Stimulated activated naive B cell treated with anti-CD40 and anti-IgM and Interleukin-4, amounts not matched to agents 10 μg/mL and 1 μg/mL and 100 μg/mL, for 72 hours (primary cell): Measurements from ENCODE around the gene NDUFAF8.

ENCODE experiments used
- ATAC-seq, 2 donors: fragments of 150-1000 bp; cut with Tn5 transposase; replicated peaks; 2 replicates each; pipeline ENCODE4 v1.10.0; 2021; ENCODE audit warnings: moderate library complexity in 1 of 2
- DNase-seq: peaks from one replicate; pipeline ENCODE4 v3.0.0; 2021
- H3K27ac Mint-ChIP-seq: one replicate; pipeline ENCODE4 v1.8.0; 2022; ENCODE audit warnings: mild to moderate bottlenecking, mixed read lengths
- H3K27me3 Mint-ChIP-seq, 2 donors: one replicate each; pipeline ENCODE4 v1.8.0; 2022; ENCODE audit warnings: mixed read lengths in 2 of 2
- H3K36me3 Mint-ChIP-seq, 2 donors: one replicate each; pipeline ENCODE4 v1.8.0; 2022; ENCODE audit warnings: mixed read lengths in 2 of 2, mild to moderate bottlenecking in 1 of 2
- H3K4me1 Mint-ChIP-seq, 2 donors: one replicate each; pipeline ENCODE4 v1.8.0; 2022; ENCODE audit warnings: mixed read lengths in 2 of 2, mild to moderate bottlenecking in 1 of 2
- H3K4me3 Mint-ChIP-seq, 2 donors: one replicate each; pipeline ENCODE4 v1.8.0; 2022; ENCODE audit warnings: mild to moderate bottlenecking in 2 of 2, mixed read lengths in 2 of 2, moderate library complexity in 1 of 2
- H3K9me3 Mint-ChIP-seq, 2 donors: one replicate each; pipeline ENCODE4 v1.8.0; 2022; ENCODE audit warnings: mixed read lengths in 2 of 2, mild to moderate bottlenecking in 1 of 2

NDUFAF8 gene

DNA sequence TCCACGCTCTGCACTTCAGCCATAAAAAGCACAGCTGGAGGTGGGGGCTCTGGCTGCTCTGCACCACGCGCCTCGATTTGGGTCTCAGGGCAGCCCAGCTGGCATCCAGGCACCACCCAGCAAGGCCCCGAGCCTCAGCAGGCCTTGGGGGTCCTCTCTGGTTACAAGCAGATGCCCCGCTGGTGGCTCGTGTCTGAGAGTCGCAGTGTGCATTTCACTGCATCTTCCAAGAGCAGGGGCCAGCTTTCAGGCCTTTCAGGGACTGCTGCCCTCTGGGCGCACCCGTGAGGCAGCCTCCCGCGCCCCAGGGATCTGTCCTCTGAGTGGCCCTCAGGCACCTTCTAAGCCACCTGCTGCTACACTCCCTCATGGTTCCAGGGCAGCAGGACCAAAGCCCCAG, 25.5 kb downstream of the NDUFAF8 start:
- no peak overlapping the region for H3K4me3 Mint-ChIP-seq
- H3K4me1 Mint-ChIP-seq: peaks cover 5 to 6% of the 10 kb centered on the region in 2 donors
- no peak overlapping the region for H3K27ac Mint-ChIP-seq
- no peak for ATAC-seq
- no peak for DNase-seq
- H3K36me3 Mint-ChIP-seq: peaks cover 45 to 54% of the 10 kb centered on the region in 2 donors
- H3K27me3 Mint-ChIP-seq: no peaks in the 10 kb centered on the region
- H3K9me3 Mint-ChIP-seq: no peaks in the 10 kb centered on the region

DNA sequence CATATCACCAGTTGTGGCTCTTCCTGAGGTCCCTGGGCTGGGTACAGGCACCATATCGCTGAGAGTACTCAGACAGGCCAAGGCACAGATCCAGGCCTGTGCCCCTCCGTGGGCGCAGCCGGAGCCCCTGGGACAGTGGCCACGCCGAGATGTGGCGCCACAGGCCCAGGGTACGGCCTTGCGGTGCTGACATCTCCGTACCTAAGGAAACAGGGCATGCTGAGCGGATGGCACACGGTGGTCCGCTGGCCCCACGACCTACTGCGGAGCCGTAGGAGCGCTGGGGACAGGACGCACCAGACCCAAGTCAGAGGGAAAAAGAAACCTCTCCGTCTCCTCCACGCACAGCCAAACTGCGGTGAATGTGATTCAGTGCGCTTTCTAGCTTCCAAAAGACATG, 26.5 kb downstream of the NDUFAF8 start:
- no peak for DNase-seq
- ATAC-seq: no peak
- Mint-ChIP-seq H3K36me3 (peaks cover 43 to 57% of the 10 kb centered on the region in 2 donors), H3K4me3 (no peak overlapping the region), H3K27ac (no peak overlapping the region), H3K27me3 (no peaks in the 10 kb centered on the region), H3K4me1 (peaks cover 5 to 6% of the 10 kb centered on the region in 2 donors), H3K9me3 (no peaks in the 10 kb centered on the region)

DNA sequence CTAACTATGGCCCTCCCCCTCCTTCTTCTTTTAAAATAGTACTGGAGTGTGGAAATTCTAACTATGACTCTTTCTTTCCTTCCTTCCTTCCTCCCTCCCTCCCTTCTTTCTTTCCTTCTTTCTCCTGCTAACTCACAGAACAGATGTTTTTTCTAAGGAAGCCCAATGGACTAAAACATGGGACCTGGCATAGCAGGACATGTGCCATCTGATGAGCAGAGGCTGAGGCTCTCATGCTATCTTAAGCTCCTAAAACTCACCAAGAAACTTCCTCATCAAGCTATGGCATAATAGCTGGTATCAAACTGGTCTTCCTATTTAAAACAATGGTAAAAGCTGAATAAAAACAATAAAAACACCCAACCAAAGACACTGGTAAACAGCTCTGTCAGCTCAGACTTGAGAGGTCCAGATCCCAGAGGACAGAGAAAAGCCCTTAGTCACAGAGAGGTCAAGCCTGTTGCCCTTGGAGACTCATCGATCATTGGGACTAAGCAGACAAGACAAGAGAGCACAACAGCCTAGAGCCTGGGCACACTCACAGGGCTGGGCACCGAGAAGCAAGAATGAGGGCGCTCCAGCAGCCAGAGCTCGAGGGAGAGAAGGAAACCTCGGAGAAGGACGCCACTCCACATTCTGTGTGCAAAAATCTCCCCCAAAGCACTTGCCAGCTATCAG, 28.4 kb downstream of the NDUFAF8 start:
- H3K27me3 Mint-ChIP-seq: no peaks in the 10 kb centered on the region
- H3K36me3 Mint-ChIP-seq: peaks cover 41 to 59% of the 10 kb centered on the region in 2 donors
- H3K27ac Mint-ChIP-seq: peak overlapping the region; percentile 43
- no peak overlapping the region for H3K4me3 Mint-ChIP-seq
- H3K9me3 Mint-ChIP-seq: no peaks in the 10 kb centered on the region
- peaks cover 5 to 6% of the 10 kb centered on the region in 2 donors for H3K4me1 Mint-ChIP-seq
- DNase-seq (no peak), ATAC-seq (no peak)

DNA sequence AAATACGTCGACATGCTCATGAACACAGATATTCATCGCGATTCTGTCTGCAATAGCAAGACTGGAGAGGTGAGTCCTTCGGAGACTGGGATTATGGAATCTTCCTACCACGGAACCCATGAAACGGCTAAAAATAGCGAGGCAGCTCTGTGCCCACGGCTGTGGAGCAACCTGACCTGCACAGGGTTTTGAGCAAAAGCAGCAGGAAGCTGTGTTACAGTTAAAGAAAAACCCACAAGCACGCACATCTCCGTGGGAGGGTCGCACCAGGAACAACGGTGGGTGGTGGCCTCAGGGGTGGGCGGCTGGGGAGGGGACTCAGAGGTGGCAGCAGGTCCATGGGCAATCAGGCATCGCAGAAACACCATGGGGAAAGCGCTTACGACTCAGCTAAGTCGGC, 31.2 kb downstream of the NDUFAF8 start:
- no peak overlapping the region for H3K4me3 Mint-ChIP-seq
- peaks cover 38 to 64% of the 10 kb centered on the region in 2 donors for H3K36me3 Mint-ChIP-seq
- no peaks in the 10 kb centered on the region for H3K9me3 Mint-ChIP-seq
- ATAC-seq (no peak), DNase-seq (no peak)
- H3K27me3 Mint-ChIP-seq: no peaks in the 10 kb centered on the region
- H3K27ac Mint-ChIP-seq: no peak overlapping the region
- H3K4me1 Mint-ChIP-seq: peaks cover 5 to 6% of the 10 kb centered on the region in 2 donors

DNA sequence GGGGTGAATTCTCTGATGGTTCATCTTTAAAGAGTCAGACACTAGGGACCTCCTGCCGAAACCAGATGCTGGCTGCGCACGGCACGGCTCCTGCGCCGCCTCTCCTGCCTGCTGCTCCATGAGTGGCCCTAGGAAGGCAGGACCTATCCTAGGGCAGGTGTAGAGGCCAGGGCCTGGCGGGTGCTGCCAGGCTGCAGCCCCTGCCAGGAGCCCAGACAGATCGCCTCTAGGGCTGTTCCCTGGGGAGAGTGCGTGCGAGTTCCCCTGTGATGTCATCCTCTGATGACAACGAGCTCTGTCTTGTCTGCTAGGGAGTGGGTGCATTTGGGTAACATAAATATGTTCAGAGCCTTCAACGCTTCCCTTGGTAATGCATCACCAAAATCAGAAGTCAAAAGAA, 32.1 kb downstream of the NDUFAF8 start:
- no peak overlapping the region for H3K27ac Mint-ChIP-seq
- no peaks in the 10 kb centered on the region for H3K9me3 Mint-ChIP-seq
- no peaks in the 10 kb centered on the region for H3K27me3 Mint-ChIP-seq
- peaks cover 5 to 6% of the 10 kb centered on the region in 2 donors for H3K4me1 Mint-ChIP-seq
- no peak overlapping the region for H3K4me3 Mint-ChIP-seq
- DNase-seq (no peak), ATAC-seq (no peak)
- peaks cover 34 to 62% of the 10 kb centered on the region in 2 donors for H3K36me3 Mint-ChIP-seq

DNA sequence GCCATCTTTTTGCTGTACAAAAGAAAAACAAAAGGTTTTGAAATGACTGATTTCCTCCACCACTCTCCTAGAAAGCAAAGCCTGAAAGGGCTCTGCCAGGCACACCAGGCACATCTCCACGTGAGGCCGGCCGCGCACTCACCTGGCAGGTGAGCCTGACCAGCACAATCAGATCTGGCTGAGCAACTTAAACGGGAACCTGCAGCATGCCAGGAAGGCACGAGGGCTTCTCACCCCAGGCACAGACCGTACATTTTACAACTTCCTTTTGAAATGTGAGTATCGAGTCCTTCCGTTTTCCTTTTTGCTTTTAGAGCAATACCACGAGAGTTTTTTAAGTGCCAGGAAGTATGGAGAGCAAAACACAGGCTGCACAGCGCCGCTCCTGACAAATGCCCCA, 33.5 kb downstream of the NDUFAF8 start:
- no peaks in the 10 kb centered on the region for H3K27me3 Mint-ChIP-seq
- no peak overlapping the region for H3K27ac Mint-ChIP-seq
- H3K4me1 Mint-ChIP-seq: peaks cover 3 to 6% of the 10 kb centered on the region in 2 donors
- H3K36me3 Mint-ChIP-seq: peaks cover 40 to 65% of the 10 kb centered on the region in 2 donors
- ATAC-seq (no peak), DNase-seq (no peak)
- no peaks in the 10 kb centered on the region for H3K9me3 Mint-ChIP-seq
- H3K4me3 Mint-ChIP-seq: no peak overlapping the region

DNA sequence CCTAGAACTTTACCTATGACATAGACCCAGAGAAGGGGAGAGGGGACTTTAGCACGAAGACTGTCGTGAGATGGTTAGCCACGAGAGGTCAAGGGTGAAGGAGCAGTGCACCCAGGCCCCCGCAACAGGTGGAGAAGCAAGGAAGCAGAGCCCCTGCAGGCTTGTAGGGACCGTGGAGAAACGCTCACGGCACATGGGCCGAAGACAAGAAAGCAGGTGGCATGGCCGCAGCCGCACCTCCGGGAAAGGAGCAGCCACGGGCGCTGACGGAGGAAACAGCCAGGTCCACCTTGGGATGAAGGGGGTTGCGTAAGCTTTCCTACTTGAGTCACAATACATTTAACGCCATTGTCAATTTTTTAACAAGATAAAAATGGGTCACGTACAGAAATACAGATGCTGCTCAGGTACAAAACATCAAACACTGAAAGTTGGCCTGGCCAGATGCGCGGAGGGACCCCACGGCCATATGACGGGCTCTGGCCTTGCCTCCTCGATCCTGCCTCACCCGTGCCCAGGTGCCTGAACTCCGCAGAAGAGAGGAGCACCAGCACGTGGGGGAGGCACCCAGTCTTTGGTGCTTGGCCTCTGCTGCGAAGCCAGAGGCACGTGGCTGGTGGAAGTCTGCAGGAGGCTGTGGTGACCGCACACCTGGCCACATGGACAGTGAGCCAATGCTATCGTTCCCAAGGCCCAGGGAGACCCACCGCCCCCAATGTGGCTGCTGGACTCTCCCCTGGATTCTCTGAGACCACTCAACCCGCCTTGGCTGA, 34.8 kb downstream of the NDUFAF8 start:
- Mint-ChIP-seq H3K27me3 (no peaks in the 10 kb centered on the region), H3K27ac (no peak overlapping the region), H3K4me3 (no peak overlapping the region), H3K9me3 (no peaks in the 10 kb centered on the region), H3K4me1 (peaks cover 3 to 4% of the 10 kb centered on the region in 2 donors), H3K36me3 (peaks cover 42 to 63% of the 10 kb centered on the region in 2 donors)
- DNase-seq: no peak
- no peak for ATAC-seq

DNA sequence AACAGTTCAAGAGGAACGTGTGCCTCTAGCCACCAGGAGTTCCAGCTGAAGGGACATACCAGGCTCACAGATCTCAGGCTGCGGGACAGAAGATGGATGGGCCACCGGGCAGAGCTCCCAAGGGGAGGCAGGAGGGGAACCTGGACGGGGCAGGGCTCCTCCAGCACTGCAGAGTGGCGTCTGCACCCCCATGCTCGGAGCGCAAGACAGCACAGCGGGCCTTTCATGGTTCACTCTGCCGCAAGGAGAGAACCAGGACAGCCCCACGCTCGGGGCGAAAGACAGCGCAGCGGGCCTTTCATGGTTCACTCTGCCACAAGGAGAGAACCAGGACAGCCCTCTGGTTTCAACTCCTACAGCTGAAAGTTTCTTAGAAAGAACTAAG, 35.3 kb downstream of the NDUFAF8 start:
- Mint-ChIP-seq H3K36me3 (peaks cover 48 to 63% of the 10 kb centered on the region in 2 donors), H3K27me3 (no peaks in the 10 kb centered on the region), H3K4me1 (peaks cover 4 to 6% of the 10 kb centered on the region in 2 donors), H3K27ac (no peak overlapping the region), H3K4me3 (no peak overlapping the region), H3K9me3 (no peaks in the 10 kb centered on the region)
- no peak for DNase-seq
- no peak for ATAC-seq

DNA sequence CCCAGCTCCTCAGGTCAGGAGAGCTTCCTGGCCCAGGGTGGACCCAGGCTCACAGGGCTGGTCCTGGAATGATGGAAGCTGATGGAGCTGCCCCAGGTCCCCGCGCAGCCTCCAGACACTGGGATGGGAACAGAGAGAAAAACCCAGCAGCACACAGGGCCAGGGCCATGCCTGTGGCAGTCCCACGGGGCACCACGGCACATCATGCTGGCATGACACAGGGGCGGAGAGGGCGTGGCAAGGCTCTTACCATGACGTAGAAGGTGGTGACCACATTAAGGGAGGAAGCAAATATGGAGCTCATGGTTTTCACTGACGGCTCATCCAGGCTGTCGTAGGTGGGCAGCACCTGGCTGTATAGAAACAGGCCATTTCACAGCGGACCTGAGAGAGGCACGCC, 37.7 kb downstream of the NDUFAF8 start:
- no peak for ATAC-seq
- no peak for DNase-seq
- Mint-ChIP-seq H3K9me3 (no peaks in the 10 kb centered on the region), H3K27me3 (no peaks in the 10 kb centered on the region), H3K4me3 (no peak overlapping the region), H3K4me1 (peaks cover 4 to 6% of the 10 kb centered on the region in 2 donors), H3K36me3 (peaks cover 50 to 61% of the 10 kb centered on the region in 2 donors), H3K27ac (no peak overlapping the region)

DNA sequence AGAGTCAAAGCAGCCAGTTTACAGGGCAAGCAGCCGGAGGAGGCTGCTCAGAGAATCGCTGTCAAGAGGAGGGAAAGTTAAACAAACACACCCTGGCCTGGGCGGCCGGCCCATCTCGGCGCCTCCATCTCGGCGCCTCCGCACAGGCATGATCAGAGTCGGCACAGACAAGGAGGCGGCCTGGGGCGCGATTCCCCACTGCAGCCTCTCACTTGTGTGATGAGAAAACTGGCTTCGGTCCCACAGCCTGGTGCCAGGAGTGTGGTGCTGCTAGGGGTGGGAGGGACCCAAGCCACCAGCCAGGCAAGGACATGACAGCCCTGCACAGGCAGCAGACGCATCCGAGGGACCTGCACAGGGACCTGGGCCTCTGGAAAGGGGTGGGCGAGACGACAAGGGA, 38.3 kb downstream of the NDUFAF8 start:
- peaks cover 50 to 63% of the 10 kb centered on the region in 2 donors for H3K36me3 Mint-ChIP-seq
- H3K4me1 Mint-ChIP-seq: peaks cover 4 to 6% of the 10 kb centered on the region in 2 donors
- H3K27me3 Mint-ChIP-seq: no peaks in the 10 kb centered on the region
- H3K4me3 Mint-ChIP-seq: no peak overlapping the region
- DNase-seq (no peak), ATAC-seq (no peak)
- H3K27ac Mint-ChIP-seq: no peak overlapping the region
- H3K9me3 Mint-ChIP-seq: no peaks in the 10 kb centered on the region

DNA sequence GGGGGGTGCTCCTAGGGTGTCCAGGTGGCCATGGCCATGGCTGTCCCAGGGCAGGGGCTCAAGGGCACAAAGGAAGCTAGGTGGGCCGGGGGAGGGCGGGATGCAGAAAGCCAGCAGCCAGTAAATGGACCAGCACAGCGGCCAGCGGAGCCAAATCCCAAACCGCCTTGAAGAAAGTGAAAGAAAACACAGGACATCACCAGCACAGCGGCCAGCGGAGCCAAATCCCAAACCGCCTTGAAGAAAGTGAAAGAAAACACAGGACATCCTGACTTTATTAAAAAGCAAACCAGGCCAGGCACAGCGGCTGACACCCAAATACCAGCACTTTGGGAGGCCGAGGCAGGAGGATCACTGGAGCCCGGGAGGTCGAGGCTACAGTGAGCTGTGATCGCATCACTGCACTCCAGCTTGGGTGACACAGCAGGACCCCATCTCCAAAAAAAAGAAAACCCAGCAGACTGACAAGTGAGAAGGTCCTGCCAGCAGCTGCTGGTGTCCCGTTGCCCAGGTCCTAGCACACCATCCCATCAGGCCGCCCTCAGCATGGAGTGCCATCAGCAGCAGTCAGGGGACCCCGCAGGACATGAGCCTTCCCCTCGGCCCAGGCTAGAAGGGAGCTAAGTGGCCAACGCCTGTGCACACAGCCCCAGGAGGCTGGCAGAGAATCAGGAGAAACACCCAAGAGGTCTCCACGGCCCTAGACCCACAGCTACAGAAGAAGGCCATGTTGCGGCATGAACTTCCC, 39.0 kb downstream of the NDUFAF8 start:
- no peak overlapping the region for H3K4me3 Mint-ChIP-seq
- H3K27me3 Mint-ChIP-seq: no peaks in the 10 kb centered on the region
- ATAC-seq (no peak), DNase-seq (no peak)
- peaks cover 4 to 6% of the 10 kb centered on the region in 2 donors for H3K4me1 Mint-ChIP-seq
- no peak overlapping the region for H3K27ac Mint-ChIP-seq
- peaks cover 51 to 61% of the 10 kb centered on the region in 2 donors for H3K36me3 Mint-ChIP-seq
- H3K9me3 Mint-ChIP-seq: no peaks in the 10 kb centered on the region

DNA sequence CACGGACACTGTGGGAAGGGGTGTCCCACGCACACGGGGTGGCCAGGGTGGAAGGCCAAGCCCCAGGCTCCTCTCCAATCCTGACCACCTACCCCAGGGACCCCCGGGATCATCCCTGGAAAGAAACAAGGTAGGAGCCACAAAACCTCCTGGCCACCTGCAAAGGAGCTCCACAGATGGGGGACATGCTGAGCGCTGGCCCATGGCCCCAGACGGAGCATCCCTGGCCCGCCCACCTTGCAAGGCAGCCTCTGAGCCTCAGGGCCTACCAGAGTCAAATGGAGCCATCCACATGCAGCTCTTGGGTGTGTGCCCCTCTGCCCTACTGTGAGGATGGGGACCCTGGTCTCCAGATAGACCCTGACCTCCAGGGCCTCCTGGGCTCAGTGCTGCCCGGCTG, 39.7 kb downstream of the NDUFAF8 start:
- no peaks in the 10 kb centered on the region for H3K27me3 Mint-ChIP-seq
- peaks cover 46 to 58% of the 10 kb centered on the region in 2 donors for H3K36me3 Mint-ChIP-seq
- DNase-seq (no peak), ATAC-seq (no peak)
- H3K9me3 Mint-ChIP-seq: no peaks in the 10 kb centered on the region
- no peak overlapping the region for H3K27ac Mint-ChIP-seq
- H3K4me3 Mint-ChIP-seq: no peak overlapping the region
- peaks cover 4 to 6% of the 10 kb centered on the region in 2 donors for H3K4me1 Mint-ChIP-seq

DNA sequence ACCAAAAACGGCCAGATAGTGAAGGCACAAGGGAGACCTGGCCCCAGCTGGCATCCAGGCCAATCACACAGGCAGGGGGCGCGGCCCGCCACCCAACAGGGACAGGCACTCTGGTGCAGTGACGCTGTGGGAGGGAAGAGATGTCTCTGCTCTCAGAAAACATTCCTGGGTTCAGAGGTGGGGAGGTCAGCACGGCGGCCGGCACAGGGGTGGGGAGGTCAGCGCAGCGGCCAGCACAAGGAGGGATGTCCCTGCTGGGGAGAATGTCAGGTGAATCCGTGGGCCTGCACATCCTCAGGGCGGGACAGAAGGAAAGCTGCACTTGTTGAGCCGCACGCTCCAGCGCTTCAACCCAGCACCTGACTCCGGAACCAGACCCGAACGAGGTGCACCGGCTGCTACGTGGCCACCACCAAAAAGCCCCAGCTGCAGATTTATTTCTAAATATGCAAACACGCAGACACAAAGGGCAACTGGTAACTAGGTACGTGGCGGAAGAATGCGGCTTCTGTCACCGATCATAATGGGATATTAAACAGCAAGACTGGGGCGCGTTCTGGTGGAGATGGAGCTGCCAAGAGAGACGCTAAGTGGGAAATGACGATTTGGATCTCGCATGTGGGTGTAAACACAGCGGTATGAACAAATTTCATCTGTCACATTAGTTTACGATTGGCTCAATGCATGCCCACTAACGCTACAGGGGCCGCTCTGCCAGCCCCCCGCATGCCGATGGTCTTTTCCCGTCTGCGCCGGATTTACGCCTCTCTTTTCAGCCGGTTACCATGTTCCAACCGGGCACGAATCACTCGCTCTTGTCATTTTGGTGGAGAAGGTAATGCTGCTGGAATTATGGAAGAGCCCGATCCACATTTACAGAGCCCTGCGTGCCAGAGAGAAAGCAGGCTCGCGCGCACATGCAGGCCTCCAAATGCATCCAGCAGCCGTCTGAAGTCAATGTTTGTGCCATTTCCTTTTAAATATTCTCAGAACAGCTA, 40.5 kb downstream of the NDUFAF8 start:
- ATAC-seq: no peak
- Mint-ChIP-seq H3K36me3 (peaks cover 45 to 55% of the 10 kb centered on the region in 2 donors), H3K9me3 (no peaks in the 10 kb centered on the region), H3K27me3 (no peaks in the 10 kb centered on the region), H3K4me1 (peaks cover 4 to 6% of the 10 kb centered on the region in 2 donors), H3K27ac (no peak overlapping the region), H3K4me3 (no peak overlapping the region)
- no peak for DNase-seq
